MM.1S (cell line): ENCODE measurements around the gene YWHAG.

Experiments
- DNase-seq: peaks from one replicate; pipeline ENCODE4 v3.0.0-alpha.2; 2015
- H2AFZ ChIP-seq: fragments of 300-600 bp; sonication (generic); 2 replicates; pipeline ENCODE4 v1.6.0; 2016; ENCODE audit warnings: antibody characterized with exemption, low read length
- H3F3A ChIP-seq: fragments of 300-600 bp; sonication (generic); 2 replicates; pipeline ENCODE4 v1.6.1; 2016; ENCODE audit warnings: mild to moderate bottlenecking, antibody characterized with exemption, low read length, moderate library complexity, mixed read lengths; ENCODE audit not compliant: insufficient read depth
- H3K27ac ChIP-seq: fragments of 300-600 bp; sonication (generic); 2 replicates; pipeline ENCODE4 v1.5.1; 2016; ENCODE audit warnings: mild to moderate bottlenecking, low read length
- H3K27me3 ChIP-seq: fragments of 300-600 bp; sonication (generic); replicated peaks from 2 replicates; pipeline ENCODE4 v1.6.0; 2016; ENCODE audit warnings: low read length; ENCODE audit not compliant: insufficient read depth
- H3K36me3 ChIP-seq: fragments of 300-600 bp; sonication (generic); replicated peaks from 2 replicates; pipeline ENCODE4 v1.6.1; 2016; ENCODE audit warnings: mild to moderate bottlenecking, low read length, mixed read lengths; ENCODE audit not compliant: insufficient read depth
- H3K4me1 ChIP-seq: fragments of 300-600 bp; sonication (generic); 2 replicates; pipeline ENCODE4 v1.6.1; 2016; ENCODE audit warnings: low read length, mixed read lengths
- H3K4me2 ChIP-seq: fragments of 300-600 bp; sonication (generic); 2 replicates; pipeline ENCODE4 v1.6.0; 2016; ENCODE audit warnings: low read depth, low read length
- H3K4me3 ChIP-seq: fragments of 300-600 bp; sonication (generic); 2 replicates; pipeline ENCODE4 v1.5.1; 2016; ENCODE audit warnings: low read length, mixed read lengths
- H3K79me2 ChIP-seq: fragments of 300-600 bp; sonication (generic); 2 replicates; pipeline ENCODE4 v1.6.1; 2016; ENCODE audit warnings: mixed run types, low read length, mixed read lengths
- H3K9ac ChIP-seq: fragments of 300-600 bp; sonication (generic); 2 replicates; pipeline ENCODE4 v1.6.1; 2016; ENCODE audit warnings: low read length, mixed read lengths
- H3K9me2 ChIP-seq: fragments of 300-600 bp; sonication (generic); replicated peaks from 2 replicates; pipeline ENCODE4 v1.6.1; 2016; ENCODE audit warnings: mild to moderate bottlenecking, low read length, mixed read lengths; ENCODE audit not compliant: insufficient read depth
- H3K9me3 ChIP-seq: fragments of 300-600 bp; sonication (generic); replicated peaks from 2 replicates; pipeline ENCODE4 v1.6.1; 2016; ENCODE audit warnings: mild to moderate bottlenecking, low read length, mixed read lengths; ENCODE audit not compliant: insufficient read depth
- H4K20me1 ChIP-seq: fragments of 300-600 bp; sonication (generic); 2 replicates; pipeline ENCODE4 v1.6.1; 2016; ENCODE audit warnings: mild to moderate bottlenecking, low read length, moderate library complexity, mixed read lengths; ENCODE audit not compliant: insufficient read depth
- CTCF ChIP-seq: fragments of 300-600 bp; sonication (generic); IDR thresholded peaks from 2 replicates; pipeline ENCODE4 v1.5.1; 2016; ENCODE audit warnings: antibody characterized with exemption, low read length, mixed read lengths
- EZH2 ChIP-seq: fragments of 300-600 bp; sonication (generic); optimal IDR thresholded peaks from 2 replicates; pipeline ENCODE3; 2017; ENCODE audit warnings: low read depth, mild to moderate bottlenecking, antibody characterized with exemption, low read length, mixed read lengths
- EZH2phosphoT487 ChIP-seq: fragments of 300-600 bp; sonication (generic); IDR thresholded peaks from 2 replicates; pipeline ENCODE4 v1.6.1; 2018; ENCODE audit warnings: antibody characterized with exemption, low read length

YWHAG gene

GRCh38 chr7:76357475-76358010, 1.2 kb downstream of the YWHAG start:
- Histone ChIP-seq H2AFZ (no peak overlapping the region), H3K27me3 (no peaks in the 10 kb centered on the region), H4K20me1 (peaks cover 41% of the 10 kb centered on the region)

GRCh38 chr7:76356823-76357222, 2.0 kb downstream of the YWHAG start:
- Histone ChIP-seq H2AFZ (no peak overlapping the region), H3K27me3 (no peaks in the 10 kb centered on the region), H3K9me3 (no peaks in the 10 kb centered on the region), H3K27ac (no peak overlapping the region), H4K20me1 (peaks cover 47% of the 10 kb centered on the region), H3K9me2 (no peaks in the 10 kb centered on the region), H3K4me3 (peak overlapping the region; percentile 99), H3K36me3 (peaks cover 25% of the 10 kb centered on the region), H3F3A (0 out of 2 replicates have a peak, but pooled peaks cover 4% of the 10 kb centered on the region), H3K9ac (no peak overlapping the region; the same call in 1 of the 2 replicates), H3K79me2 (peaks cover 69% of the 10 kb centered on the region), H3K4me1 (peaks cover 21% of the 10 kb centered on the region), H3K4me2 (peak overlapping the region; percentile 64)
- no peak for DNase-seq
- TF ChIP-seq EZH2phosphoT487 (no peak), CTCF (no peak), EZH2 (no peak)

More at GRCh38 chr7:76357475-76358010, 1.2 kb downstream of the YWHAG start:
- DNase-seq: no peak
- Histone ChIP-seq H3K27ac (peak overlapping the region; percentile 86; the same call in 1 of the 2 replicates), H3K4me2 (peak overlapping the region; percentile 64), H3K9me2 (no peaks in the 10 kb centered on the region), H3F3A (0 out of 2 replicates have a peak, but pooled peaks cover 4% of the 10 kb centered on the region), H3K79me2 (peaks cover 62% of the 10 kb centered on the region), H3K4me3 (peak overlapping the region; percentile 99), H3K36me3 (peaks cover 25% of the 10 kb centered on the region), H3K4me1 (peaks cover 21% of the 10 kb centered on the region), H3K9me3 (no peaks in the 10 kb centered on the region), H3K9ac (peak overlapping the region; percentile 96)
- TF ChIP-seq CTCF: no peak
- TF ChIP-seq EZH2: no peak
- TF ChIP-seq EZH2phosphoT487: no peak

GRCh38 chr7:76356115-76356514, 2.7 kb downstream of the YWHAG start:
- H3K4me3 ChIP-seq: no peak overlapping the region
- peaks cover 25% of the 10 kb centered on the region for H3K36me3 ChIP-seq
- H3K27ac ChIP-seq: no peak overlapping the region
- H3K9ac ChIP-seq: no peak overlapping the region
- DNase-seq: no peak
- no peaks in the 10 kb centered on the region for H3K9me2 ChIP-seq
- H4K20me1 ChIP-seq: peaks cover 54% of the 10 kb centered on the region
- TF ChIP-seq EZH2 (no peak), EZH2phosphoT487 (no peak), CTCF (no peak)
- no peaks in the 10 kb centered on the region for H3K9me3 ChIP-seq
- peak overlapping the region; percentile 64 for H3K4me2 ChIP-seq
- H3K79me2 ChIP-seq: peaks cover 77% of the 10 kb centered on the region
- H3K4me1 ChIP-seq: peaks cover 21% of the 10 kb centered on the region
- 0 out of 2 replicates have a peak, but pooled peaks cover 4% of the 10 kb centered on the region for H3F3A ChIP-seq
- H3K27me3 ChIP-seq: no peaks in the 10 kb centered on the region
- no peak overlapping the region for H2AFZ ChIP-seq
